Osteoblast (primary cell): Measurements from ENCODE around the gene CDKN2B-AS1. TPM values are rescaled to one million over a fixed set of nuclear protein-coding genes. Genes with fewer than 3 reads are reported as not detected.

Source experiments
- DNase-seq: peaks from one replicate; pipeline ENCODE4 v3.0.0; 2011; ENCODE audit warnings: low spot score, mixed read lengths; ENCODE audit not compliant: insufficient read length; ENCODE audit errors: missing footprints
- H2AFZ ChIP-seq: 2 replicates; pipeline ENCODE4 v1.6.0; 2011; ENCODE audit warnings: mild to moderate bottlenecking, low read length
- H3K27ac ChIP-seq: 2 replicates; pipeline ENCODE4 v1.5.1; 2011; ENCODE audit warnings: mild to moderate bottlenecking, low read depth, low read length, moderate library complexity
- H3K27me3 ChIP-seq: 2 replicates; pipeline ENCODE4 v1.6.0; 2012; ENCODE audit warnings: mild to moderate bottlenecking, control low read depth, inconsistent platforms, low read length, moderate library complexity; ENCODE audit not compliant: insufficient read depth
- H3K36me3 ChIP-seq: 2 replicates; pipeline ENCODE4 v1.5.1; 2011; ENCODE audit warnings: mild to moderate bottlenecking, low read length, control low read depth, moderate library complexity; ENCODE audit not compliant: insufficient read depth
- H3K4me1 ChIP-seq: 2 replicates; pipeline ENCODE4 v1.5.1; 2011; ENCODE audit warnings: mild to moderate bottlenecking, low read length, control low read depth, moderate library complexity; ENCODE audit not compliant: insufficient read depth
- H3K4me2 ChIP-seq: 2 replicates; pipeline ENCODE4 v1.6.0; 2011; ENCODE audit warnings: mild to moderate bottlenecking, low read length; ENCODE audit not compliant: insufficient read depth
- H3K4me3 ChIP-seq: fragments of 200-600 bp; sonication (generic); 3 replicates; pipeline ENCODE4 v1.5.1; 2012; ENCODE audit warnings: mild to moderate bottlenecking, low read length, inconsistent platforms; ENCODE audit not compliant: insufficient read depth
- H3K79me2 ChIP-seq: 2 replicates; pipeline ENCODE4 v1.6.0; 2012; ENCODE audit warnings: mild to moderate bottlenecking, low read length, control low read depth, inconsistent platforms; ENCODE audit not compliant: insufficient read depth
- H3K9me3 ChIP-seq: 2 replicates; pipeline ENCODE4 v1.5.1; 2011; ENCODE audit warnings: low read depth, low read length, control low read depth
- H4K20me1 ChIP-seq: 2 replicates; pipeline ENCODE4 v1.6.0; 2012; ENCODE audit warnings: mild to moderate bottlenecking, low read length, control low read depth; ENCODE audit not compliant: insufficient read depth
- CTCF ChIP-seq: IDR thresholded peaks from 2 replicates; pipeline ENCODE4 v1.5.1; 2011; ENCODE audit warnings: mild to moderate bottlenecking, low read depth, low read length, moderate library complexity; ENCODE audit errors: extremely low read depth
- total RNA-seq: library from RNA; depleted of rRNA; stranded (reverse); fragments of >200 nt; gene quantifications from 2 replicates; pipeline ENCODE4 v1.2.3, GENCODE V29; 2012

Gene CDKN2B-AS1
- total RNA-seq, 1 donor: 15.2 TPM

GRCh38 chr9:21996858-21997257 is 2.3 kb downstream of the CDKN2B-AS1 start:
- Histone ChIP-seq H3K4me1 (peaks cover 16% of the 10 kb centered on the region), H4K20me1 (no peaks in the 10 kb centered on the region), H3K36me3 (no peaks in the 10 kb centered on the region), H3K4me2 (no peak overlapping the region), H3K79me2 (peaks cover 43% of the 10 kb centered on the region), H3K27ac (no peak overlapping the region), H3K27me3 (no peaks in the 10 kb centered on the region), H2AFZ (no peak overlapping the region), H3K9me3 (no peaks in the 10 kb centered on the region), H3K4me3 (no peak overlapping the region)
- no peak for DNase-seq
- no peak for TF ChIP-seq CTCF

- no peak for DNase-seq
- no peak overlapping the region for H3K4me2 ChIP-seq
Observed at GRCh38 chr9:21997480-21997879, 2.9 kb downstream of the CDKN2B-AS1 start.

GRCh38 chr9:21998026-21998425 is 3.4 kb downstream of the CDKN2B-AS1 start:
- no peak for TF ChIP-seq CTCF
- no peaks in the 10 kb centered on the region for H4K20me1 ChIP-seq
- H3K4me3 ChIP-seq: no peak overlapping the region
- H3K4me1 ChIP-seq: peaks cover 15% of the 10 kb centered on the region
- no peaks in the 10 kb centered on the region for H3K36me3 ChIP-seq
- H3K27ac ChIP-seq: no peak overlapping the region
- H2AFZ ChIP-seq: no peak overlapping the region
- no peaks in the 10 kb centered on the region for H3K27me3 ChIP-seq
- H3K9me3 ChIP-seq: no peaks in the 10 kb centered on the region
- no peak for DNase-seq
- H3K79me2 ChIP-seq: peaks cover 44% of the 10 kb centered on the region
- H3K4me2 ChIP-seq: no peak overlapping the region

More at GRCh38 chr9:21997480-21997879, 2.9 kb downstream of the CDKN2B-AS1 start:
- Histone ChIP-seq H4K20me1 (no peaks in the 10 kb centered on the region), H3K27me3 (no peaks in the 10 kb centered on the region), H3K4me3 (no peak overlapping the region), H3K36me3 (no peaks in the 10 kb centered on the region), H3K4me1 (peaks cover 16% of the 10 kb centered on the region), H3K27ac (no peak overlapping the region), H3K79me2 (peaks cover 47% of the 10 kb centered on the region), H2AFZ (no peak overlapping the region), H3K9me3 (no peaks in the 10 kb centered on the region)
- TF ChIP-seq CTCF: no peak

- Histone ChIP-seq H3K4me3 (no peak overlapping the region), H3K79me2 (peaks cover 45% of the 10 kb centered on the region), H3K4me1 (peaks cover under 1% of the 10 kb centered on the region), H3K9me3 (no peaks in the 10 kb centered on the region), H2AFZ (no peak overlapping the region), H3K36me3 (peaks cover 8% of the 10 kb centered on the region), H4K20me1 (no peaks in the 10 kb centered on the region), H3K4me2 (no peak overlapping the region), H3K27ac (no peak overlapping the region), H3K27me3 (no peaks in the 10 kb centered on the region)
- DNase-seq: peak; percentile 5
- TF ChIP-seq CTCF: no peak
Observed at GRCh38 chr9:22002038-22002437, 7.4 kb downstream of the CDKN2B-AS1 start.
